Esophagus muscularis mucosa (tissue), 4 donors: ENCODE data around the gene AGBL1. TPM values are rescaled to one million over a fixed set of nuclear protein-coding genes. Genes with fewer than 3 reads are reported as not detected.

Experiments
- DNase-seq: peaks from one replicate; pipeline ENCODE4 v3.0.0-alpha.2; 2017; ENCODE audit errors: extremely low spot score
- H3K27ac ChIP-seq, 4 donors: fragments of 200-600 bp; sonication (generic); replicated peaks in 1 of 4; 1 replicate in 3 of 4; 2 replicates in 1 of 4; pipeline ENCODE4 v1.5.1; 2016 to 2019; ENCODE audit warnings: mild to moderate bottlenecking in 1 of 4
- H3K27me3 ChIP-seq, 4 donors: fragments of 200-600 bp; sonication (generic); one replicate each; pipeline versions ENCODE4 v1.5.1 to v1.6.0; 2016 to 2019
- H3K36me3 ChIP-seq, 4 donors: fragments of 200-600 bp; sonication (generic); one replicate each; pipeline ENCODE4 v1.5.1; 2016 to 2019
- H3K4me1 ChIP-seq, 4 donors: fragments of 200-600 bp; sonication (generic); one replicate each; pipeline ENCODE4 v1.5.1; 2016 to 2019
- H3K4me3 ChIP-seq, 4 donors: fragments of 200-600 bp; sonication (generic); 1 replicate in 2 of 4; 2 replicates in 2 of 4; pipeline ENCODE4 v1.5.1; 2016 to 2019; ENCODE audit warnings: mild to moderate bottlenecking in 4 of 4, moderate library complexity in 1 of 4
- H3K9me3 ChIP-seq, 4 donors: fragments of 200-600 bp; sonication (generic); 1 replicate in 3 of 4; 2 replicates in 1 of 4; pipeline ENCODE4 v1.5.1; 2016 to 2019
- EP300 ChIP-seq: sonication (generic); formaldehyde crosslinking; IDR thresholded peaks from one replicate; pipeline ENCODE4 v1.6.1; 2017; ENCODE audit warnings: antibody characterized with exemption
- POLR2A ChIP-seq: fragments of 450-650 bp; IDR thresholded peaks from one replicate; pipeline ENCODE4 v1.6.1; 2017; ENCODE audit warnings: antibody characterized with exemption, moderate library complexity, mild to moderate bottlenecking, low read depth
- POLR2AphosphoS5 ChIP-seq, 2 donors: sonication (generic); formaldehyde crosslinking; IDR thresholded peaks; one replicate each; pipeline ENCODE4 v1.6.1; 2017; ENCODE audit warnings: antibody characterized with exemption in 2 of 2
- WGBS: methylation state at CpG from one replicate; pipeline ENCODE4 v1.1.5; 2018; 5-methylcytosine and 5-hydroxymethylcytosine counted together
- intact Hi-C: fragments of 100-400 bp; cut with DNase I; formaldehyde crosslinking; loops from one replicate; pipeline ENCODE4 v1.15.1; 2023
- total RNA-seq, 4 donors: library from RNA; depleted of rRNA; stranded (reverse); fragments of >200 nt; gene quantifications; one replicate each; pipeline versions ENCODE4 v1.1.0 to v1.2.1, GENCODE V29; 2016
- TF ChIP-seq, protein P1 (sequence below), 3 experiments: fragments of 200-600 bp in 2 of 3; fragments of 450-650 bp in 1 of 3; sonication (generic) in 2 of 3; IDR thresholded peaks; one replicate each; pipeline ENCODE4 v1.5.1; 2017 to 2019; ENCODE audit warnings: antibody characterized with exemption in 3 of 3, mild to moderate bottlenecking in 2 of 3, moderate library complexity in 1 of 3

Gene AGBL1
- total RNA-seq, 4 donors from 2014 or later, result 0.06 TPM; not detected in 3

DNA sequence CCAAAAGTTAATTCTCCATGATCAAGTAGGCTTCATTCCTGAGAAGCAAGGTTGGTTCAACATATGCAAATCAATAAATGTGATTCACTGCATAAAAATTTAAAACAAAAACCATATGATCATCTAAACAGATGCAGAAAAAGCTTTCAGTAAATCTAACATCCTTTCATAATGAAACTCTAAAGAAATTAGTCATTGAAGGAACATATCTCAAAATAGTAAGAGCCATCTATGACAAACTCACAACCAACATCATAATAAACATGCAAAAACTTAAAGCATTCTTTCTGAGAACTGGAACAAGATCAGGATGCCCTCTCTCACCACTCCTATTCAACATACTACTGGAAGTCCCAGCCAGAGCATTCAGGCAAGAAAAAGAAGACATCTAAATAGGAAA lies 254.1 kb downstream of the AGBL1 start:
- Histone ChIP-seq H3K4me1 (no peaks in the 10 kb centered on the region), H3K9me3 (peaks cover 0 to 15% (median 12%) of the 10 kb centered on the region in 4 donors), H3K4me3 (no peak overlapping the region), H3K36me3 (no peaks in the 10 kb centered on the region), H3K27me3 (peaks cover 0 to 8% (median 0%) of the 10 kb centered on the region in 4 donors), H3K27ac (no peak overlapping the region)
- TF ChIP-seq POLR2AphosphoS5 (IDR thresholded peaks at IDR 0.05) (no peak), POLR2A (no peak)
- intact Hi-C loops, result no loop called here
- no peak for DNase-seq

DNA sequence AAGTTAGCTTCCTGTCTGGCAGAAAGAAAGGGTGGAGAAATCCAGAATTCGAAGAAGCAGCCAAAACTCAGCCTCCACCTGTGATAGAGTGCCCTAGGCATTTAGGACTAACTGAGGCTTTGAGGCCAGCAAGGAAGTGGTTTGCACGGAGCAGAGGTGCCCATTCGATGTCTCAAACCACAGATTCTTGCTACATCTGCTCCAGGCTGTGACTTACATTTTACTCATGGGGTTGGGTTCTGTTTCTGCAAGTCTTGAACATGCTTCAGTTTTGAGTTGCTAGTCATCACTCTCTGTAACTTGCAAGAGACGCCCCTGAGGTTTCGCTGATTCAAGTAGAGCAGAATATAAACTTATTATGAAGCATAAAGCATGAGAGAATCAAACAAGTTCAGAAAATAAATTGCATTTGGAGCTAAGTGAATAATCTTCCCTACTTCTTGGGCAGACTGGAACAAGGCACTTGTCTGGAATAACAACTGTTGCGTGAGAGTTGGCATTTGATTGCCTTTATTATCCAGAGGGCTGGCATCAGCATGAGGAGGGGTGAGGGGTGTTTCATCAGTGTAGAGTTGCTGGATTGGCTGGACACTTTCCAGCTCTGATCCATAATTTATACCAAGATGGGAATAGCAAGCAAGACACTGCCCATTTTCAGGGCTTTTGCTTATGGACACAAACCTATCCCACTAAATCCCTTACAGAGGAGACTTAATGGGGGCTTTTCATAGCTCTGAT lies 256.5 kb downstream of the AGBL1 start:
- WGBS, result 81% methylated on average over 6 of the region's 6 CpGs

DNA sequence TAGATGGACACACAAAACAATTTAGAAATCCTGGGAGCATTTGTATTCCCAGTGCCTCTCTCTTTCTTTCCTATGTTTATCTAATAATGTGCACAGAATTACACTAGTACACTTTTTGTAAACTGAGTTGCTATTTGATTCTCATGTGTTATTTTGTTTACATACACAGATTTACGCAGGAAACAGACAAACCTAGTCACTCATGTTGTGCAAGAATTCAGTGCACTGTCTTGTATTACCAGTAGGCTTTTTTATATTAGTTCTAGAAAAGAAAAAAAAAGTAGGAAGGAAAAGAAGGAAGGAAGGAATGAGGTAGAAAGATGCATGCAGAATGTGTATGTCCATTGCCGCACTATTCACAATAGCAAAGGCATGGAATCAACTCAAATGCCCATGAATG lies 257.4 kb downstream of the AGBL1 start:
- H3K27ac ChIP-seq, result no peak overlapping the region
- WGBS, result 95% methylated on average over 2 of the region's 2 CpGs
- intact Hi-C loops, result no loop called here
- peaks cover 0 to under 1% (median 0%) of the 10 kb centered on the region in 4 donors for H3K9me3 ChIP-seq
- DNase-seq, result no peak
- no peak for TF ChIP-seq EP300
- TF ChIP-seq, protein P1, sequence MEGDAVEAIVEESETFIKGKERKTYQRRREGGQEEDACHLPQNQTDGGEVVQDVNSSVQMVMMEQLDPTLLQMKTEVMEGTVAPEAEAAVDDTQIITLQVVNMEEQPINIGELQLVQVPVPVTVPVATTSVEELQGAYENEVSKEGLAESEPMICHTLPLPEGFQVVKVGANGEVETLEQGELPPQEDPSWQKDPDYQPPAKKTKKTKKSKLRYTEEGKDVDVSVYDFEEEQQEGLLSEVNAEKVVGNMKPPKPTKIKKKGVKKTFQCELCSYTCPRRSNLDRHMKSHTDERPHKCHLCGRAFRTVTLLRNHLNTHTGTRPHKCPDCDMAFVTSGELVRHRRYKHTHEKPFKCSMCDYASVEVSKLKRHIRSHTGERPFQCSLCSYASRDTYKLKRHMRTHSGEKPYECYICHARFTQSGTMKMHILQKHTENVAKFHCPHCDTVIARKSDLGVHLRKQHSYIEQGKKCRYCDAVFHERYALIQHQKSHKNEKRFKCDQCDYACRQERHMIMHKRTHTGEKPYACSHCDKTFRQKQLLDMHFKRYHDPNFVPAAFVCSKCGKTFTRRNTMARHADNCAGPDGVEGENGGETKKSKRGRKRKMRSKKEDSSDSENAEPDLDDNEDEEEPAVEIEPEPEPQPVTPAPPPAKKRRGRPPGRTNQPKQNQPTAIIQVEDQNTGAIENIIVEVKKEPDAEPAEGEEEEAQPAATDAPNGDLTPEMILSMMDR (IDR thresholded peaks at IDR 0.05), result no peak
- TF ChIP-seq POLR2AphosphoS5 (IDR thresholded peaks at IDR 0.05), result no peak
- TF ChIP-seq POLR2A, result no peak
- H3K27me3 ChIP-seq, result no peaks in the 10 kb centered on the region
- H3K36me3 ChIP-seq, result no peaks in the 10 kb centered on the region
- H3K4me1 ChIP-seq, result no peaks in the 10 kb centered on the region
- H3K4me3 ChIP-seq, result no peak overlapping the region

More for the DNA sequence above, 256.5 kb downstream of the AGBL1 start:
- Histone ChIP-seq H3K27ac (no peak overlapping the region), H3K4me1 (no peaks in the 10 kb centered on the region), H3K27me3 (no peaks in the 10 kb centered on the region), H3K9me3 (peaks cover 0 to 9% (median 0%) of the 10 kb centered on the region in 4 donors), H3K36me3 (no peaks in the 10 kb centered on the region), H3K4me3 (no peak overlapping the region)
- no peak for DNase-seq
- TF ChIP-seq, protein P1 (IDR thresholded peaks at IDR 0.05), result no peak
- TF ChIP-seq POLR2A, result no peak
- intact Hi-C loops, result no loop called here

DNA sequence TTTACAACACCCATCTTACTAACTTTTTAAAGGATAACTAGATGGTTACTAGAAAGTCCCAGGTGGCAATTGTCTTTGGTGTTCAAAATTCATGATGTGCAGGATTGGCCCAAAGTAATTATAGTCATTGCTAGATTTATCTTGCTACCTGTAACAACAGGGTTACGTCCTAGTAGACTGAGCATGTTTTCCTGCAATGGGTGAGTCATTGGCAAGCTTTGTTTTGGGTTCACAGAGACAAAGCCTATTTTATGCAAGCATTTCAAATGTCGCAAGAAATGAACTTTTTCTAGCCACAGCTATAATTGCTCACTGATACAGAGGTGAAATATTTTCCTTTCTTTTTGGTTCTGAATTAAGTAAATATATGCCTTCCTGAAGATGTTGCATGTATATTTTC lies 267.6 kb downstream of the AGBL1 start:
- Histone ChIP-seq H3K9me3 (no peaks in the 10 kb centered on the region), H3K27ac (no peak overlapping the region), H3K4me3 (no peak overlapping the region), H3K4me1 (no peaks in the 10 kb centered on the region), H3K36me3 (no peaks in the 10 kb centered on the region), H3K27me3 (no peaks in the 10 kb centered on the region)
- no peak for DNase-seq
- WGBS, result 84% methylated on average over 2 of the region's 2 CpGs
- intact Hi-C loops, result no loop called here
- TF ChIP-seq, protein P1 (IDR thresholded peaks at IDR 0.05), result no peak
- TF ChIP-seq EP300, result no peak

DNA sequence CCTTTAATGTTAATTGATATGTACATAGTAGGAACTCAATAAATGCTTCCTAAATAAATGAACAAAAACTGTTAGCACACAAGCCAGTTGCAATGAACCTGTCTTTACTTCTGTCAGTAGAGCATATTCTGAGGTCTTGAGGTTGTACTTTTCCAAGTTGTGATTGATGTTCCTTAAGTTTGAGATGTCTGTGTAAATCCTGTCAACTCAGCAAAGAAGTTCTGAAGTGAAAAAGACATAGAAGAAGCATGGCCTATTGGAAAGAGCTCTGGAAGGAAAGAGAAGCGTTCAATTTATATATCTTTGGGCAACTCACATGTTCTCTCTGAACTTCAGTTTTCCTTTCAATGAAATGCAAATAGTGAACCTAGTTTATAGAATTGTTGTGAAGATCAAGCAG lies 269.9 kb downstream of the AGBL1 start:
- Histone ChIP-seq H3K36me3 (no peaks in the 10 kb centered on the region), H3K9me3 (no peaks in the 10 kb centered on the region), H3K27ac (no peak overlapping the region), H3K4me1 (no peaks in the 10 kb centered on the region), H3K4me3 (no peak overlapping the region), H3K27me3 (no peaks in the 10 kb centered on the region)
- DNase-seq, result no peak
- WGBS, result 76% methylated on average over 1 of the region's 1 CpG
- TF ChIP-seq POLR2AphosphoS5 (IDR thresholded peaks at IDR 0.05) (no peak), POLR2A (no peak), EP300 (no peak)
- TF ChIP-seq, protein P1 (IDR thresholded peaks at IDR 0.05), result no peak
- intact Hi-C loops, result no loop called here
